ENCODE measurements around the gene PIK3R5.

PIK3R5 gene

GRCh38 chr17:8894673-8895578 is 70.6 kb downstream of the PIK3R5 start:
- no peak overlapping the region for H3K4me3 ChIP-seq (ENCODE audit: control insufficient read depth, low read depth, low read length)
- peak; percentile 77 for DNase-seq (ENCODE audit: low read depth)
- TF ChIP-seq CTCF (conservative IDR thresholded peaks at IDR 0.05; ENCODE audit: control insufficient read depth, insufficient read depth, low read depth, low read length): peak; percentile 78

- no peak for TF ChIP-seq CTCF (conservative IDR thresholded peaks at IDR 0.05; ENCODE audit: control insufficient read depth, insufficient read depth, low read depth, low read length)
- H3K4me3 ChIP-seq (ENCODE audit: control insufficient read depth, low read depth, low read length): no peak overlapping the region
- no peak for DNase-seq (ENCODE audit: low read depth)
These were observed 71.3 kb downstream of the PIK3R5 start for GRCh38 chr17:8894202-8894671.

GRCh38 chr17:8893621-8894201 is 71.8 kb downstream of the PIK3R5 start:
- H3K4me3 ChIP-seq (ENCODE audit: control insufficient read depth, low read depth, low read length): no peak overlapping the region
- DNase-seq (ENCODE audit: low read depth): no peak
- TF ChIP-seq CTCF (conservative IDR thresholded peaks at IDR 0.05; ENCODE audit: control insufficient read depth, insufficient read depth, low read depth, low read length): no peak

- DNase-seq (ENCODE audit: low read depth): no peak
- no peak for TF ChIP-seq CTCF (conservative IDR thresholded peaks at IDR 0.05; ENCODE audit: control insufficient read depth, insufficient read depth, low read depth, low read length)
- no peak overlapping the region for H3K4me3 ChIP-seq (ENCODE audit: control insufficient read depth, low read depth, low read length)
These were observed 72.4 kb downstream of the PIK3R5 start for GRCh38 chr17:8893059-8893458.

GRCh38 chr17:8892338-8892690 is 73.2 kb downstream of the PIK3R5 start:
- no peak overlapping the region for H3K4me3 ChIP-seq (ENCODE audit: control insufficient read depth, low read depth, low read length)
- peak; percentile 20 for DNase-seq (ENCODE audit: low read depth)
- no peak for TF ChIP-seq CTCF (conservative IDR thresholded peaks at IDR 0.05; ENCODE audit: control insufficient read depth, insufficient read depth, low read depth, low read length)

GRCh38 chr17:8890671-8891070 is 74.8 kb downstream of the PIK3R5 start:
- no peak for DNase-seq (ENCODE audit: low read depth)
- no peak overlapping the region for H3K4me3 ChIP-seq (ENCODE audit: control insufficient read depth, low read depth, low read length)
- no peak for TF ChIP-seq CTCF (conservative IDR thresholded peaks at IDR 0.05; ENCODE audit: control insufficient read depth, insufficient read depth, low read depth, low read length)
